ENCODE data around the gene SMC5.
"Not testable (repeated sequence)": the region's sequence is repeated elsewhere in the genome, so short reads cannot be mapped to it uniquely, and the experiment has no call there.

SMC5 gene

GRCh38 chr9:70278305-70278704, 19.5 kb downstream of the SMC5 start:
- DNase-seq, result no peak

- no peak for DNase-seq
Observed at GRCh38 chr9:70283848-70284247, 25.1 kb downstream of the SMC5 start.

- DNase-seq, result no peak
Observed at GRCh38 chr9:70285246-70285645, 26.5 kb downstream of the SMC5 start.

- DNase-seq, result no peak
Observed at GRCh38 chr9:70285981-70286598, 27.3 kb downstream of the SMC5 start.

- no peak for DNase-seq
Observed at GRCh38 chr9:70290626-70291025, 31.8 kb downstream of the SMC5 start.

- DNase-seq, result no peak
Observed at GRCh38 chr9:70291446-70291845, 32.7 kb downstream of the SMC5 start.

- no peak for DNase-seq
Observed at GRCh38 chr9:70292253-70292652, 33.5 kb downstream of the SMC5 start.

- no peak for DNase-seq
Observed at GRCh38 chr9:70293214-70293613, 34.4 kb downstream of the SMC5 start.

GRCh38 chr9:70297141-70297540, 38.4 kb downstream of the SMC5 start:
- DNase-seq, result no peak

- DNase-seq, result no peak
Observed at GRCh38 chr9:70298245-70298771, 39.5 kb downstream of the SMC5 start.

GRCh38 chr9:70303268-70303667, 44.5 kb downstream of the SMC5 start:
- DNase-seq, result no peak

GRCh38 chr9:70304810-70305209, 46.0 kb downstream of the SMC5 start:
- no peak for DNase-seq

- no peak for DNase-seq
Observed at GRCh38 chr9:70315389-70315788, 56.6 kb downstream of the SMC5 start.

GRCh38 chr9:70318002-70318401, 59.2 kb downstream of the SMC5 start:
- DNase-seq, result no peak

- DNase-seq, result no peak
Observed at GRCh38 chr9:70322096-70322495, 63.3 kb downstream of the SMC5 start.

- DNase-seq, result no peak
Observed at GRCh38 chr9:70324963-70325362, 66.2 kb downstream of the SMC5 start.

GRCh38 chr9:70328625-70329024, 69.8 kb downstream of the SMC5 start:
- not testable (repeated sequence) for DNase-seq

GRCh38 chr9:70340572-70340971, 81.8 kb downstream of the SMC5 start:
- no peak for DNase-seq

- no peak for DNase-seq
Observed at GRCh38 chr9:70347046-70347445, 88.3 kb downstream of the SMC5 start.

- no peak for DNase-seq
Observed at GRCh38 chr9:70352356-70352755, 93.6 kb downstream of the SMC5 start.

- DNase-seq, result no peak
Observed at GRCh38 chr9:70352802-70353201, 94.0 kb downstream of the SMC5 start.

GRCh38 chr9:70355801-70356200, 97.0 kb downstream of the SMC5 start:
- no peak for DNase-seq

- DNase-seq, result no peak
Observed at GRCh38 chr9:70362952-70363351, 104.2 kb downstream of the SMC5 start.

- DNase-seq, result no peak
Observed at GRCh38 chr9:70363760-70364159, 105.0 kb downstream of the SMC5 start.

GRCh38 chr9:70367305-70367930, 108.6 kb downstream of the SMC5 start:
- no peak for DNase-seq
